ENCODE measurements around the gene SYTL1. TPM values are rescaled to one million over a fixed set of nuclear protein-coding genes. Genes with fewer than 3 reads are reported as not detected.

The SYTL1 gene
- total and polyA plus RNA-seq, 9 of the 15 experiments (the other 6 are each of a cell fraction or from before 2014, with no cell fraction given) = 0.04 to 9.3 (median 1.7) TPM

GRCh38 chr1:27316860-27317259, 25.0 kb upstream of the SYTL1 start:
- FAIRE-seq = no peak

More at GRCh38 chr1:27316860-27317259, 25.0 kb upstream of the SYTL1 start:
- Histone ChIP-seq H4K20me1 (replicated peaks; ENCODE audit: control insufficient read depth, insufficient read depth, low read length) (no peaks in the 10 kb centered on the region), H3K9me3 (replicated peaks; ENCODE audit: control insufficient read depth, insufficient read depth, low read depth, low read length) (no peaks in the 10 kb centered on the region), H3K27me3 (ENCODE audit: control insufficient read depth in 2 of 2, insufficient read depth in 2 of 2, low read length in 2 of 2) (no peaks in the 10 kb centered on the region), H3K36me3 (ENCODE audit: control insufficient read depth, insufficient read depth, low read length) (no peaks in the 10 kb centered on the region), H3K79me2 (ENCODE audit: control insufficient read depth, insufficient read depth, low read length) (no peaks in the 10 kb centered on the region; the same call in 2 of the 3 replicates), H3K27ac (ENCODE audit: extremely low read depth, low read depth, low read length) (no peak overlapping the region), H3K4me2 (ENCODE audit: insufficient read depth, low read length) (no peak overlapping the region), H3K4me3 (no peak overlapping the region), H2AFZ (ENCODE audit: low read depth, low read length) (no peak overlapping the region), H3K9me1 (ENCODE audit: control insufficient read depth, insufficient read depth, low read length) (no peaks in the 10 kb centered on the region), H3K9ac (ENCODE audit: insufficient read depth in 1 of 2, low read depth in 2 of 2, low read length in 2 of 2) (no peak overlapping the region), H3K4me1 (replicated peaks in 1 of 2; ENCODE audit: control insufficient read depth in 2 of 2, insufficient read depth in 2 of 2, low read length in 2 of 2) (peaks cover 5 to 7% of the 10 kb centered on the region in 2 experiments; a peak in 3 of 5 replicates)
- in situ Hi-C loops (cut with MboI) = no loop called here
- BruUV-seq (replicated peaks) = no TSS peak
- WGBS (ENCODE audit: insufficient coverage, low coverage, missing lambda C conversion rate) = 69% methylated on average over 5 of the region's 5 CpGs
- POLR2A ChIA-PET = interaction anchor here (0.7 to 1.0 kb wide), 2 partner anchors 22 to 123 kb away, joined by 3 to 4 read pairs; no protein-coding TSS in a partner anchor
- intact Hi-C loops (cut with micrococcal nuclease) = no loop called here
- DNase-seq (ENCODE audit: extremely low read depth in 1 of 4, low spot score in 3 of 4) (no peak), ATAC-seq (no peak)
- no peak for TF ChIP-seq MXD1 (CRISPR knock-in tag; IDR thresholded peaks at IDR 0.05; ENCODE audit: borderline replicate concordance, poor library complexity, severe bottlenecking)
- TF ChIP-seq GTF3C2 (IDR thresholded peaks at IDR 0.05; ENCODE audit: borderline replicate concordance, extremely low read depth, insufficient read length) = no peak
- TF ChIP-seq, protein P1, sequence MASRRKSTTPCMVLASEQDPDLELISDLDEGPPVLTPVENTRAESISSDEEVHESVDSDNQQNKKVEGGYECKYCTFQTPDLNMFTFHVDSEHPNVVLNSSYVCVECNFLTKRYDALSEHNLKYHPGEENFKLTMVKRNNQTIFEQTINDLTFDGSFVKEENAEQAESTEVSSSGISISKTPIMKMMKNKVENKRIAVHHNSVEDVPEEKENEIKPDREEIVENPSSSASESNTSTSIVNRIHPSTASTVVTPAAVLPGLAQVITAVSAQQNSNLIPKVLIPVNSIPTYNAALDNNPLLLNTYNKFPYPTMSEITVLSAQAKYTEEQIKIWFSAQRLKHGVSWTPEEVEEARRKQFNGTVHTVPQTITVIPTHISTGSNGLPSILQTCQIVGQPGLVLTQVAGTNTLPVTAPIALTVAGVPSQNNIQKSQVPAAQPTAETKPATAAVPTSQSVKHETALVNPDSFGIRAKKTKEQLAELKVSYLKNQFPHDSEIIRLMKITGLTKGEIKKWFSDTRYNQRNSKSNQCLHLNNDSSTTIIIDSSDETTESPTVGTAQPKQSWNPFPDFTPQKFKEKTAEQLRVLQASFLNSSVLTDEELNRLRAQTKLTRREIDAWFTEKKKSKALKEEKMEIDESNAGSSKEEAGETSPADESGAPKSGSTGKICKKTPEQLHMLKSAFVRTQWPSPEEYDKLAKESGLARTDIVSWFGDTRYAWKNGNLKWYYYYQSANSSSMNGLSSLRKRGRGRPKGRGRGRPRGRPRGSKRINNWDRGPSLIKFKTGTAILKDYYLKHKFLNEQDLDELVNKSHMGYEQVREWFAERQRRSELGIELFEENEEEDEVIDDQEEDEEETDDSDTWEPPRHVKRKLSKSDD (conservative IDR thresholded peaks at IDR 0.05; ENCODE audit: low read length) = no peak
- CTCF ChIA-PET (ENCODE audit: low intra/inter-chr PET ratio) = no interaction called here

All from K562 (cell line).